WI38 (cell line): Measurements from ENCODE around the gene WDR3.

Source experiments
- H3K4me3 ChIP-seq: 2 replicates; pipeline ENCODE4 v1.5.1; 2011; ENCODE audit warnings: low read depth, mild to moderate bottlenecking, control low read depth, low read length
- CTCF ChIP-seq: IDR thresholded peaks from 2 replicates; pipeline ENCODE4 v1.5.1; 2012; ENCODE audit warnings: low read depth, mild to moderate bottlenecking, control low read depth, low read length

WDR3 gene

GRCh38 chr1:117971777-117972176 is 42.2 kb downstream of the WDR3 start:
- no peak overlapping the region for H3K4me3 ChIP-seq
- no peak for TF ChIP-seq CTCF

GRCh38 chr1:117976381-117976780 is 46.8 kb downstream of the WDR3 start:
- TF ChIP-seq CTCF = no peak
- no peak overlapping the region for H3K4me3 ChIP-seq

- H3K4me3 ChIP-seq = no peak overlapping the region
Measured at GRCh38 chr1:117981455-117982192, 52.1 kb downstream of the WDR3 start.

GRCh38 chr1:117985239-117985638 is 55.7 kb downstream of the WDR3 start:
- TF ChIP-seq CTCF = no peak
- H3K4me3 ChIP-seq = no peak overlapping the region

More at GRCh38 chr1:117981455-117982192, 52.1 kb downstream of the WDR3 start:
- TF ChIP-seq CTCF = no peak

DNA sequence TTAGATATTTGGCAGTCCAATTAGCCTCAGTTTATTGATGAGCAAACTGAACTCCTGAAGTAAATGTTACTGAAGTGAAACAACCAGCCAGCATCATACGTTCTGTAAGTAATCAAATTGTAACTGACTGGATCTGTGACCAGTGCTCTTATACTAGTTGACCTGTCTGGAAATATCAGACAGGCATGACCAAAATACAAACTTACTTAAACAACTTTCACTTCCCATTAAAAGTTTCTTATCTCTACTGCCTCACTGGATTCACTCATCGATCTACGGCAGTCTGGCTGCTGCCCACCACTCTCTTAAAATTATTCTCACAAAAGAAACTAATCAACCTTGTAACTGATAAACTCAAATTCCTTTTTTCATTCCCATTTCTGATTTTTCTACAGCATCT is 56.4 kb downstream of the WDR3 start:
- no peak overlapping the region for H3K4me3 ChIP-seq
- no peak for TF ChIP-seq CTCF

GRCh38 chr1:118004312-118004711 is 74.8 kb downstream of the WDR3 start:
- H3K4me3 ChIP-seq = no peak overlapping the region
- TF ChIP-seq CTCF = no peak

DNA sequence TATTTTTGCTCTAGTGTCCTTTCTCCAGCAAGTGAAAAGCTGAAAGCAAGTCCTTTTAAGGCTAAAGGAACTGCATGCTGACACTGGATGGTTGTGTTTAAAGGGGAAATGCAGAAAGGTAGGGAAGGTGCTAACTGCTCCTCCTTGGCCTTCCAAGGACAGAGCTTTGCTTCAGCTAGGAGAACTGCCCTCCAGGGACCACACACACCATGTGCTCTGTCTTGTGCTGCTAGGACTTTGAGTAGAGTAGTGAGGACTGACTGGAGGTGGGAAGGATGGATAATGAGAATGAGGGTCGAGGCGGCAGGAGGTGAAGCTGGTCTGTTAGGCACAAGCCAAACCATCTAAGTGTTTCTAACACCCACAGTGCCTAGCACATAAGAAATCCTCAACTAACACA is 77.9 kb downstream of the WDR3 start:
- H3K4me3 ChIP-seq = no peak overlapping the region
- TF ChIP-seq CTCF = no peak
